NCI-H524 (cell line): ENCODE measurements around the gene BBC3.
"Not testable (repeated sequence)": the region's sequence is repeated elsewhere in the genome, so short reads cannot be mapped to it uniquely, and the experiment has no call there.

ENCODE experiments used
- DNase-seq, 2 experiments: peaks; one replicate each; lab custom pipeline; 2025; lab: John Stamatoyannopoulos, UW

The BBC3 gene

GRCh38 chr19:47258434-47258833, 27.4 kb upstream of the BBC3 start:
- DNase-seq: no peak

- DNase-seq: peak in 1 of 2 experiments; percentile 30
Observed at GRCh38 chr19:47257411-47258169, 26.6 kb upstream of the BBC3 start.

GRCh38 chr19:47256693-47257410, 25.9 kb upstream of the BBC3 start:
- peak; percentile 99 for DNase-seq

- DNase-seq: peak; percentile 96 to 98
Observed at GRCh38 chr19:47255879-47256692, 25.1 kb upstream of the BBC3 start, which contains the start of gene CCDC9. CCDC9 (plus strand) TSS chr19:47256525; CDS start chr19:47258401, 1,876 bp downstream.

- no peak for DNase-seq
Observed at GRCh38 chr19:47253970-47254369, 23.0 kb upstream of the BBC3 start.

GRCh38 chr19:47253467-47253881, 22.5 kb upstream of the BBC3 start:
- peak in 1 of 2 experiments; percentile 37 for DNase-seq

- DNase-seq: not testable (repeated sequence)
Observed at GRCh38 chr19:47253016-47253415, 22.0 kb upstream of the BBC3 start.

- peak; percentile 16 to 71 for DNase-seq
Observed at GRCh38 chr19:47247308-47247990, 16.4 kb upstream of the BBC3 start.

GRCh38 chr19:47243776-47244547, 13.0 kb upstream of the BBC3 start:
- DNase-seq: peak; percentile 83 to 94

- DNase-seq: no peak
Observed at GRCh38 chr19:47243364-47243775, 12.4 kb upstream of the BBC3 start.

GRCh38 chr19:47241919-47242577, 11.0 kb upstream of the BBC3 start:
- DNase-seq: no peak

- peak in 1 of 2 experiments; percentile 56 for DNase-seq
Observed at GRCh38 chr19:47240996-47241918, 10.3 kb upstream of the BBC3 start.

GRCh38 chr19:47240556-47240955, 9.6 kb upstream of the BBC3 start:
- no peak for DNase-seq

GRCh38 chr19:47239610-47240296, 8.8 kb upstream of the BBC3 start:
- peak; percentile 93 to 94 for DNase-seq

- DNase-seq: peak in 1 of 2 experiments; percentile 57
Observed at GRCh38 chr19:47239152-47239551, 8.2 kb upstream of the BBC3 start.

- no peak for DNase-seq
Observed at GRCh38 chr19:47236072-47236675, 5.2 kb upstream of the BBC3 start.

GRCh38 chr19:47232422-47233211, 1.6 kb upstream of the BBC3 start:
- DNase-seq: no peak
